ENCODE measurements around the gene RTN4RL2.

DNA sequence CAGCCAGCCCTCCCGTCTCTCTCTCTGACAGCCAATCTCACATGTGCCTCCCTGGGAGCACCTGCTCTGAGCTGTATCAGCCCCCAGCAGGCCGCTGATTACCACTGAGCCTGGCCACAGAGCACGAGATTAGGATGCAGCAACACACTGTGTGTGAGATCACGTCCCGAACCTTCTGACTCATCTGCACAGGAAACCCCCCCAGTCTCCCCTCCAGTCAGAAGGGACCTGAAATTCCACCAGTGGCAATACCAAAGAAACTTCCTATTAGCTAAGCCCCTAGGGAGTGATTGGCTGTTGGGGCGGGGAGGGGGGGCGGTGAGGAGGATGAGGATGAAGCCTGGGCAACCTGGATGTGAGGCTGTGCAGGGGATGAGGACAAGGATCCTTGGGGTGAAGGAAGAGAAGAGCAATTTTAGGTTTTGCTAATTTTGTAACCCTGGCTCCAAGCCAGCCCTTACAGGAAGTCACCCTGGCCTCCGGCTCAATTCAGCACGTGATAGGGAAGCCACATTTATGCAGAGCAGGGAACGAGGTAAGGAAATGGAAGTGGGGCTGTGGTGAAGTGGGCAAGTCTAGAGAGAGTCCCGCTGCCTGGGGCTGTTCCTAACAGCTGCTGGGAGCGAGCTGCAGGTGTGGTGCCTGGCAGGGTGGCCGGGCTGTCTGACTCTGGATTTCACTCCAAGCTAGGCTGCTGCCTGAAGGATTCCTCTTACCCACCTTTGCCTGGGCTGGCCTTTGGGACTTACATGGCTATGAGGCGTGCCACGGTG lies 35.4 kb upstream of the RTN4RL2 start:
- TF ChIP-seq CREB1 (CRISPR knock-in tag; IDR thresholded peaks at IDR 0.05) (no peak), CBFB (CRISPR knock-in tag; IDR thresholded peaks at IDR 0.05; ENCODE audit: low read depth) (no peak), MYBL2 (CRISPR knock-in tag; IDR thresholded peaks at IDR 0.05) (no peak), RELA (CRISPR knock-in tag; IDR thresholded peaks at IDR 0.05; ENCODE audit: borderline replicate concordance) (no peak), ZNF232 (CRISPR knock-in tag; IDR thresholded peaks at IDR 0.05) (no peak)
- TF ChIP-seq, protein P1, sequence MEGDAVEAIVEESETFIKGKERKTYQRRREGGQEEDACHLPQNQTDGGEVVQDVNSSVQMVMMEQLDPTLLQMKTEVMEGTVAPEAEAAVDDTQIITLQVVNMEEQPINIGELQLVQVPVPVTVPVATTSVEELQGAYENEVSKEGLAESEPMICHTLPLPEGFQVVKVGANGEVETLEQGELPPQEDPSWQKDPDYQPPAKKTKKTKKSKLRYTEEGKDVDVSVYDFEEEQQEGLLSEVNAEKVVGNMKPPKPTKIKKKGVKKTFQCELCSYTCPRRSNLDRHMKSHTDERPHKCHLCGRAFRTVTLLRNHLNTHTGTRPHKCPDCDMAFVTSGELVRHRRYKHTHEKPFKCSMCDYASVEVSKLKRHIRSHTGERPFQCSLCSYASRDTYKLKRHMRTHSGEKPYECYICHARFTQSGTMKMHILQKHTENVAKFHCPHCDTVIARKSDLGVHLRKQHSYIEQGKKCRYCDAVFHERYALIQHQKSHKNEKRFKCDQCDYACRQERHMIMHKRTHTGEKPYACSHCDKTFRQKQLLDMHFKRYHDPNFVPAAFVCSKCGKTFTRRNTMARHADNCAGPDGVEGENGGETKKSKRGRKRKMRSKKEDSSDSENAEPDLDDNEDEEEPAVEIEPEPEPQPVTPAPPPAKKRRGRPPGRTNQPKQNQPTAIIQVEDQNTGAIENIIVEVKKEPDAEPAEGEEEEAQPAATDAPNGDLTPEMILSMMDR (IDR thresholded peaks at IDR 0.05) = no peak
- TF ChIP-seq, protein P2, sequence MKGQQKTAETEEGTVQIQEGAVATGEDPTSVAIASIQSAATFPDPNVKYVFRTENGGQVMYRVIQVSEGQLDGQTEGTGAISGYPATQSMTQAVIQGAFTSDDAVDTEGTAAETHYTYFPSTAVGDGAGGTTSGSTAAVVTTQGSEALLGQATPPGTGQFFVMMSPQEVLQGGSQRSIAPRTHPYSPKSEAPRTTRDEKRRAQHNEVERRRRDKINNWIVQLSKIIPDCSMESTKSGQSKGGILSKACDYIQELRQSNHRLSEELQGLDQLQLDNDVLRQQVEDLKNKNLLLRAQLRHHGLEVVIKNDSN (CRISPR knock-in tag; IDR thresholded peaks at IDR 0.05) = no peak
- TF ChIP-seq, protein P3, sequence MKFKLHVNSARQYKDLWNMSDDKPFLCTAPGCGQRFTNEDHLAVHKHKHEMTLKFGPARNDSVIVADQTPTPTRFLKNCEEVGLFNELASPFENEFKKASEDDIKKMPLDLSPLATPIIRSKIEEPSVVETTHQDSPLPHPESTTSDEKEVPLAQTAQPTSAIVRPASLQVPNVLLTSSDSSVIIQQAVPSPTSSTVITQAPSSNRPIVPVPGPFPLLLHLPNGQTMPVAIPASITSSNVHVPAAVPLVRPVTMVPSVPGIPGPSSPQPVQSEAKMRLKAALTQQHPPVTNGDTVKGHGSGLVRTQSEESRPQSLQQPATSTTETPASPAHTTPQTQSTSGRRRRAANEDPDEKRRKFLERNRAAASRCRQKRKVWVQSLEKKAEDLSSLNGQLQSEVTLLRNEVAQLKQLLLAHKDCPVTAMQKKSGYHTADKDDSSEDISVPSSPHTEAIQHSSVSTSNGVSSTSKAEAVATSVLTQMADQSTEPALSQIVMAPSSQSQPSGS (CRISPR knock-in tag; IDR thresholded peaks at IDR 0.05; ENCODE audit: borderline replicate concordance, low read depth) = no peak

Measured in WTC11 (cell line).